ENCODE measurements around the gene TNNC2. TPM values are rescaled to one million over a fixed set of nuclear protein-coding genes. Genes with fewer than 3 reads are reported as not detected.

TNNC2 gene
- total and polyA plus RNA-seq, 2 of the 13 experiments (the other 11 are each of a cell fraction or from before 2014, with no cell fraction given), result 1.8 to 4.7 TPM

DNA sequence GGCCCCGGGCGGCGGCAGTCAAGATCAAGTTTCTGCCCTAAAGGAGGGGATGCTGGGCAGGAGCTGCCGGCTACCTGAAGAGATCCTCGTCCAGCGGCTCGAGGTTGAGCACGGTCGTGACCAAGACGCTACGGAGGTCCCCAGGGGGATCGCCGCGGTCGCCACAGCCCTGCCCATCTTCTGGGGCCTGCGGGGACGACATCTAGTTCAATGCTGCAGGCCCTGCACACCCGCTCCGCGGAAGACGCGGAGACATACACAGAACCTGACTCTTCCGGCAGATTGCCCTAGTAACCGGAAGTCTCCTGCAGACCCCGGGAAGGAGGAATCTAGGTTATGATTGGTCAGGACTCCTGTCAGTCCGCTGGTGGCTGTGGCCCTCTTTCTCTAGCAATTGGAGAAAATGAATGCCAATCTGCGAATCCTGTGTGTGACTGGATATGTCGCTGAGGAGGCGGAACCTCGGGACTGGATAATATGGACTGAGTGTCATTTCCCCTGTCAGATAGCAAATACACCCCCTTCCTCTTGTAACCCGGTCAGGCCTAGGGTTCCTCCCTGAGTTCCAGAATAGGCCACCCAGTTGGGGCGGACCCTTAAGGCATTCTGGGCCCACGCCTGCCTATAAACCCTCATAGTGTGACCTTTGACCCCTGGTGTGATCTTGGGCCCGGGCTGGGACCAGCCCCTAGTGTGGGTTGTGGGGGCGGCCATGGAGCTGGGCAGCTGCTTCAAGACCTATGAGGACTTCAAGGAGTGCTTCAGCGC, 30.2 kb upstream of the TNNC2 start, which contains the start of the genes ACOT8 and ZSWIM3 (continued):
- TF ChIP-seq, protein P1, sequence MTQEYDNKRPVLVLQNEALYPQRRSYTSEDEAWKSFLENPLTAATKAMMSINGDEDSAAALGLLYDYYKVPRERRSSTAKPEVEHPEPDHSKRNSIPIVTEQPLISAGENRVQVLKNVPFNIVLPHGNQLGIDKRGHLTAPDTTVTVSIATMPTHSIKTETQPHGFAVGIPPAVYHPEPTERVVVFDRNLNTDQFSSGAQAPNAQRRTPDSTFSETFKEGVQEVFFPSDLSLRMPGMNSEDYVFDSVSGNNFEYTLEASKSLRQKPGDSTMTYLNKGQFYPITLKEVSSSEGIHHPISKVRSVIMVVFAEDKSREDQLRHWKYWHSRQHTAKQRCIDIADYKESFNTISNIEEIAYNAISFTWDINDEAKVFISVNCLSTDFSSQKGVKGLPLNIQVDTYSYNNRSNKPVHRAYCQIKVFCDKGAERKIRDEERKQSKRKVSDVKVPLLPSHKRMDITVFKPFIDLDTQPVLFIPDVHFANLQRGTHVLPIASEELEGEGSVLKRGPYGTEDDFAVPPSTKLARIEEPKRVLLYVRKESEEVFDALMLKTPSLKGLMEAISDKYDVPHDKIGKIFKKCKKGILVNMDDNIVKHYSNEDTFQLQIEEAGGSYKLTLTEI (CRISPR knock-in tag; conservative IDR thresholded peaks at IDR 0.05), result no peak
- no peak for TF ChIP-seq PAX8 (CRISPR knock-in tag; IDR thresholded peaks at IDR 0.05; ENCODE audit: borderline replicate concordance)
- TF ChIP-seq ZNF101 (CRISPR knock-in tag; IDR thresholded peaks at IDR 0.05; ENCODE audit: borderline replicate concordance, low read depth), result no peak
- peak; percentile 86; the same call in 1 of the 2 replicates for TF ChIP-seq ZNF605 (CRISPR knock-in tag; IDR thresholded peaks at IDR 0.05)
- TF ChIP-seq, protein P2, sequence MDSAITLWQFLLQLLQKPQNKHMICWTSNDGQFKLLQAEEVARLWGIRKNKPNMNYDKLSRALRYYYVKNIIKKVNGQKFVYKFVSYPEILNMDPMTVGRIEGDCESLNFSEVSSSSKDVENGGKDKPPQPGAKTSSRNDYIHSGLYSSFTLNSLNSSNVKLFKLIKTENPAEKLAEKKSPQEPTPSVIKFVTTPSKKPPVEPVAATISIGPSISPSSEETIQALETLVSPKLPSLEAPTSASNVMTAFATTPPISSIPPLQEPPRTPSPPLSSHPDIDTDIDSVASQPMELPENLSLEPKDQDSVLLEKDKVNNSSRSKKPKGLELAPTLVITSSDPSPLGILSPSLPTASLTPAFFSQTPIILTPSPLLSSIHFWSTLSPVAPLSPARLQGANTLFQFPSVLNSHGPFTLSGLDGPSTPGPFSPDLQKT (CRISPR knock-in tag; IDR thresholded peaks at IDR 0.05; ENCODE audit: borderline replicate concordance), result 0 out of 2 replicates have a peak, but pooled peaks have one; percentile 24
- TF ChIP-seq, protein P3, sequence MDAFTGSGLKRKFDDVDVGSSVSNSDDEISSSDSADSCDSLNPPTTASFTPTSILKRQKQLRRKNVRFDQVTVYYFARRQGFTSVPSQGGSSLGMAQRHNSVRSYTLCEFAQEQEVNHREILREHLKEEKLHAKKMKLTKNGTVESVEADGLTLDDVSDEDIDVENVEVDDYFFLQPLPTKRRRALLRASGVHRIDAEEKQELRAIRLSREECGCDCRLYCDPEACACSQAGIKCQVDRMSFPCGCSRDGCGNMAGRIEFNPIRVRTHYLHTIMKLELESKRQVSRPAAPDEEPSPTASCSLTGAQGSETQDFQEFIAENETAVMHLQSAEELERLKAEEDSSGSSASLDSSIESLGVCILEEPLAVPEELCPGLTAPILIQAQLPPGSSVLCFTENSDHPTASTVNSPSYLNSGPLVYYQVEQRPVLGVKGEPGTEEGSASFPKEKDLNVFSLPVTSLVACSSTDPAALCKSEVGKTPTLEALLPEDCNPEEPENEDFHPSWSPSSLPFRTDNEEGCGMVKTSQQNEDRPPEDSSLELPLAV (CRISPR knock-in tag; conservative IDR thresholded peaks at IDR 0.05; ENCODE audit: low read depth), result no peak
- no peak for TF ChIP-seq ZFP37 (CRISPR knock-in tag; IDR thresholded peaks at IDR 0.05; ENCODE audit: borderline replicate concordance)
- TF ChIP-seq, protein P4, sequence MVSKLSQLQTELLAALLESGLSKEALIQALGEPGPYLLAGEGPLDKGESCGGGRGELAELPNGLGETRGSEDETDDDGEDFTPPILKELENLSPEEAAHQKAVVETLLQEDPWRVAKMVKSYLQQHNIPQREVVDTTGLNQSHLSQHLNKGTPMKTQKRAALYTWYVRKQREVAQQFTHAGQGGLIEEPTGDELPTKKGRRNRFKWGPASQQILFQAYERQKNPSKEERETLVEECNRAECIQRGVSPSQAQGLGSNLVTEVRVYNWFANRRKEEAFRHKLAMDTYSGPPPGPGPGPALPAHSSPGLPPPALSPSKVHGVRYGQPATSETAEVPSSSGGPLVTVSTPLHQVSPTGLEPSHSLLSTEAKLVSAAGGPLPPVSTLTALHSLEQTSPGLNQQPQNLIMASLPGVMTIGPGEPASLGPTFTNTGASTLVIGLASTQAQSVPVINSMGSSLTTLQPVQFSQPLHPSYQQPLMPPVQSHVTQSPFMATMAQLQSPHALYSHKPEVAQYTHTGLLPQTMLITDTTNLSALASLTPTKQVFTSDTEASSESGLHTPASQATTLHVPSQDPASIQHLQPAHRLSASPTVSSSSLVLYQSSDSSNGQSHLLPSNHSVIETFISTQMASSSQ (IDR thresholded peaks at IDR 0.05; ENCODE audit: low read depth), result no peak
- TF ChIP-seq, protein P4 (CRISPR knock-in tag; IDR thresholded peaks at IDR 0.05; ENCODE audit: borderline replicate concordance), result no peak; the same call in 1 of the 2 replicates
- TF ChIP-seq, protein P5, sequence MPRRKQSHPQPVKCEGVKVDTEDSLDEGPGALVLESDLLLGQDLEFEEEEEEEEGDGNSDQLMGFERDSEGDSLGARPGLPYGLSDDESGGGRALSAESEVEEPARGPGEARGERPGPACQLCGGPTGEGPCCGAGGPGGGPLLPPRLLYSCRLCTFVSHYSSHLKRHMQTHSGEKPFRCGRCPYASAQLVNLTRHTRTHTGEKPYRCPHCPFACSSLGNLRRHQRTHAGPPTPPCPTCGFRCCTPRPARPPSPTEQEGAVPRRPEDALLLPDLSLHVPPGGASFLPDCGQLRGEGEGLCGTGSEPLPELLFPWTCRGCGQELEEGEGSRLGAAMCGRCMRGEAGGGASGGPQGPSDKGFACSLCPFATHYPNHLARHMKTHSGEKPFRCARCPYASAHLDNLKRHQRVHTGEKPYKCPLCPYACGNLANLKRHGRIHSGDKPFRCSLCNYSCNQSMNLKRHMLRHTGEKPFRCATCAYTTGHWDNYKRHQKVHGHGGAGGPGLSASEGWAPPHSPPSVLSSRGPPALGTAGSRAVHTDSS (CRISPR knock-in tag; conservative IDR thresholded peaks at IDR 0.05), result peak; percentile 97; the same call in 1 of the 2 replicates
- TF ChIP-seq SNAPC2 (CRISPR knock-in tag; IDR thresholded peaks at IDR 0.05), result peak; percentile 92
- TF ChIP-seq CREB1 (IDR thresholded peaks at IDR 0.05), result peak; percentile 91
- peak; percentile 93 for TF ChIP-seq CREB1 (CRISPR knock-in tag; IDR thresholded peaks at IDR 0.05)
- TF ChIP-seq, protein P6, sequence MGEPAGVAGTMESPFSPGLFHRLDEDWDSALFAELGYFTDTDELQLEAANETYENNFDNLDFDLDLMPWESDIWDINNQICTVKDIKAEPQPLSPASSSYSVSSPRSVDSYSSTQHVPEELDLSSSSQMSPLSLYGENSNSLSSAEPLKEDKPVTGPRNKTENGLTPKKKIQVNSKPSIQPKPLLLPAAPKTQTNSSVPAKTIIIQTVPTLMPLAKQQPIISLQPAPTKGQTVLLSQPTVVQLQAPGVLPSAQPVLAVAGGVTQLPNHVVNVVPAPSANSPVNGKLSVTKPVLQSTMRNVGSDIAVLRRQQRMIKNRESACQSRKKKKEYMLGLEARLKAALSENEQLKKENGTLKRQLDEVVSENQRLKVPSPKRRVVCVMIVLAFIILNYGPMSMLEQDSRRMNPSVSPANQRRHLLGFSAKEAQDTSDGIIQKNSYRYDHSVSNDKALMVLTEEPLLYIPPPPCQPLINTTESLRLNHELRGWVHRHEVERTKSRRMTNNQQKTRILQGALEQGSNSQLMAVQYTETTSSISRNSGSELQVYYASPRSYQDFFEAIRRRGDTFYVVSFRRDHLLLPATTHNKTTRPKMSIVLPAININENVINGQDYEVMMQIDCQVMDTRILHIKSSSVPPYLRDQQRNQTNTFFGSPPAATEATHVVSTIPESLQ (CRISPR knock-in tag; conservative IDR thresholded peaks at IDR 0.05), result no peak; the same call in 1 of the 2 replicates
- no peak for TF ChIP-seq ZSCAN30 (CRISPR knock-in tag; IDR thresholded peaks at IDR 0.05)
- no peak for TF ChIP-seq MBNL3 (CRISPR knock-in tag; conservative IDR thresholded peaks at IDR 0.05)
